ENCODE data around the gene SLC2A5.

DNA sequence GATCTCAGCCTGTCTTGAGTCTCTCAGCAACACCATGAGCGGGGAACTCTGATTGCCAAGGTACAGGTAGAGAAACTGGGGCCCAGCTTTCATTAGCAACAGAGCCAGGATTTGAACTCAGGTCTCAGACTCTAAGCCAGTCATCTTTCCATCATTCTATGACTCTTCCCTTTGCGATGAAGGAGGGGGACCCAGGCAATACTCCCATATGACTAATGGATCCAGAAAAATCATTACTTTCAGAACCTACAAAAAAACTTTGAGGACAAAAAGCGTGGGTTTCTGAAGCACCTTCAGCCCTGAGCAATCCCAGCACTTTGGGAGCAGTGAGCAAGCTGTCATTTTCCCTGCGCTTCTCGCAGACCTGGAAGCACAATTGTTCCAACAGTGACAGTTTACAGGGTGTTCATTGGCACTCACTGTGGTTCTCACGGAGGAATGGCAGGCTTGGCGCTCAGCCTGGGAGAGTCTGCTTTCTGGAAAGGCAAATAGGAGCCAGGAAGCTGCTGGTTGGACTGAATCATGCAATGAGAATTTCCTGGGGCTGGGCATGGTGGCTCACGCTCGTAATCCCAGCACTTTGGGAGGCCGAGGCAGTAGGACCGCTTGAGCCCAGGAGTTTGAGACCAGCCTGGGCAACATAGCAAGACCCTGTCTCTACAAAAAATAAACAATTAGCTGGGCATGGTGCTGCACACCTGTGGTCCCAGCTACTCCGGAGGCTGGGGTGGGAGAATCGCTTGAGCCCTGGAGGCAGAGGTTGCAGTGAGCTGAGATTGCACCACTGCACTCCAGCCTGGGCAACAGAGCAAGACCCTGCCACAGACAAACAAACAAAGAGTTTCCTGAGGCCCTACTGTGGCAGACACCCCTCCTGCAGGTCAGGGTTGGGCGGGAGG is 83.3 kb downstream of the SLC2A5 start:
- TF ChIP-seq, protein P1, sequence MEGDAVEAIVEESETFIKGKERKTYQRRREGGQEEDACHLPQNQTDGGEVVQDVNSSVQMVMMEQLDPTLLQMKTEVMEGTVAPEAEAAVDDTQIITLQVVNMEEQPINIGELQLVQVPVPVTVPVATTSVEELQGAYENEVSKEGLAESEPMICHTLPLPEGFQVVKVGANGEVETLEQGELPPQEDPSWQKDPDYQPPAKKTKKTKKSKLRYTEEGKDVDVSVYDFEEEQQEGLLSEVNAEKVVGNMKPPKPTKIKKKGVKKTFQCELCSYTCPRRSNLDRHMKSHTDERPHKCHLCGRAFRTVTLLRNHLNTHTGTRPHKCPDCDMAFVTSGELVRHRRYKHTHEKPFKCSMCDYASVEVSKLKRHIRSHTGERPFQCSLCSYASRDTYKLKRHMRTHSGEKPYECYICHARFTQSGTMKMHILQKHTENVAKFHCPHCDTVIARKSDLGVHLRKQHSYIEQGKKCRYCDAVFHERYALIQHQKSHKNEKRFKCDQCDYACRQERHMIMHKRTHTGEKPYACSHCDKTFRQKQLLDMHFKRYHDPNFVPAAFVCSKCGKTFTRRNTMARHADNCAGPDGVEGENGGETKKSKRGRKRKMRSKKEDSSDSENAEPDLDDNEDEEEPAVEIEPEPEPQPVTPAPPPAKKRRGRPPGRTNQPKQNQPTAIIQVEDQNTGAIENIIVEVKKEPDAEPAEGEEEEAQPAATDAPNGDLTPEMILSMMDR (IDR thresholded peaks at IDR 0.05; ENCODE audit: borderline replicate concordance, extremely low read depth, low read length, poor library complexity, severe bottlenecking): no peak
- no peak for TF ChIP-seq EZH2 (IDR thresholded peaks at IDR 0.05; ENCODE audit: borderline replicate concordance, low read depth, low read length, severe bottlenecking)
